Astrocyte (in vitro differentiated cells and primary cell): ENCODE data around the gene MED6.

Experiments used
- CTCF ChIP-seq: IDR thresholded peaks from 2 replicates; pipeline ENCODE4 v1.5.1; 2011; ENCODE audit warnings: low read depth, mild to moderate bottlenecking, inconsistent platforms, low read length, moderate library complexity; ENCODE audit not compliant: insufficient read depth
- EZH2 ChIP-seq: IDR thresholded peaks from 2 replicates; pipeline ENCODE4 v1.6.1; 2012; ENCODE audit warnings: mild to moderate bottlenecking, low read length, inconsistent platforms; ENCODE audit not compliant: insufficient read depth

GRCh38 chr14:70611216-70611615, 10.8 kb upstream of the MED6 start:
- TF ChIP-seq CTCF, result no peak
- no peak for TF ChIP-seq EZH2
